NK-92 (cell line): ENCODE measurements around the gene MYL12B.
"Not testable (repeated sequence)": the region's sequence is repeated elsewhere in the genome, so short reads cannot be mapped to it uniquely, and the experiment has no call there.

Source experiments
- DNase-seq: peaks from one replicate; lab custom pipeline; 2025; ENCODE audit not compliant: unreplicated experiment; lab: John Stamatoyannopoulos, UW

MYL12B gene

GRCh38 chr18:3261373-3262233 lies at the start of gene MYL12B:
TSS of gene MYL12B (plus strand) at chr18:3262133. CDS start at chr18:3272899, 10,766 bp downstream.
- no peak for DNase-seq

- no peak for DNase-seq
These were observed 49.3 kb upstream of the MYL12B start for GRCh38 chr18:3212657-3213056.

- no peak for DNase-seq
These were observed 48.5 kb upstream of the MYL12B start for GRCh38 chr18:3213300-3214059.

DNA sequence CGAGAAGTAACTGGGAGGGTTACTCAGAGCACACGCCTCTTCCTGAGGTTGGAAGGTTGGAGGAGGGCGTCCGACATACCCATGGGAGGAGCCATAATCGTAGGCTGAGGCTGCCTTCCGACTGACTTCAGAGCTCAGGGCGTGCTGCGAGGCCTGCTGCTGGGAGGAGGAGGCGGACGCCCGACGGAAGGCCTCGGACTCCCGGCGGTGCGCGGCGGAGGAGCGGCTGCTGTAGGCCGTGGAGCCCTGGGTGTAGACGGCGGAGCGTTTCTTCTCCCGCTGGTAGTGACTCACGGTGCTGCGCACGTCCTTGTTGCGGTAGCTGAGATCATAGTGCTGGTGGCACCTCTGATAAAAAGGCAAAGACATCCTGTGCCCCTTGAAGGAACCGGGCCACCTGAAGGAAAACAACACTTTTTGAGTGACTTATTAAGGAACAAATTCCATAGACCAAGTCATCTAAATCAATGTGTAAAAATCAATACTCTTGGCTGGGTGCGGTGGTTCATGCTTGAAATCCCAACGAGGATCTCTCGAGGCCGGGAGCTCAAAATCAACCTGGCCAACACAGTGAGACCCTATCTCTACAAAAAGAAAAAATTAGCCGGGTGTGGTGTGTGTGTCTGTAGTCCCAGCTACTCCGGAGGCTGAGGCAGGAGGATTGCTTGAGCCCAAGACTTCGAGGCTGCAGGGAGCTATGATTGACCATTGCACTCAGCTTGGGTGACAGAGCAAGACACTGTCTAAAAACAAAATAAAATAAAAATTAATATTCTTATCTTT lies 46.9 kb upstream of the MYL12B start:
- DNase-seq: no peak

DNA sequence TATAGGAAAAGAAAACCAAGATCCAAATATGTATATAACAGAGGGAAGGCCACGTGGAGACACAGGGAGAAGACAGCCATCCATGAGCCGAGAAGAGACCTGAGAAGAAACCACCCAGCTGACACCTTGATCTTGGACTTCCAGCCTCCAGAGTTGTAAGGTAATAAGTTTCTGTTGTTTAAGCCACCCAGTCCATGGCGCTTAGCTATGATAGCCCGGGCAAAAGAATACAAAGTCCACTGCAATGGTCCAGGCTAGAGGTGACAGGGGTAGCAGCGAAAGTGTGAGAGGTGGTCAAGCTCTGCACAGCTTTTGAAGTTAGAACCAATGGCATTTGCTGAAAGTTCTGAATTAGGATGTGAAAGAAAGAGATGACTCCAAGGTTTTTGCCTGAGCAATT lies 44.9 kb upstream of the MYL12B start:
- no peak for DNase-seq

GRCh38 chr18:3217948-3218647 lies 43.8 kb upstream of the MYL12B start:
- DNase-seq: no peak

- no peak for DNase-seq
These were observed 43.1 kb upstream of the MYL12B start for GRCh38 chr18:3218819-3219218.

- DNase-seq: no peak
These were observed 42.7 kb upstream of the MYL12B start for GRCh38 chr18:3219241-3219630.

GRCh38 chr18:3219631-3220335 lies 42.1 kb upstream of the MYL12B start, which contains the start of gene MYOM1:
TSS of gene MYOM1 (minus strand) at chr18:3219968. CDS start at chr18:3215223, 4,745 bp downstream.
- no peak for DNase-seq

GRCh38 chr18:3220868-3221267 lies 41.1 kb upstream of the MYL12B start:
- DNase-seq: not testable (repeated sequence)

DNA sequence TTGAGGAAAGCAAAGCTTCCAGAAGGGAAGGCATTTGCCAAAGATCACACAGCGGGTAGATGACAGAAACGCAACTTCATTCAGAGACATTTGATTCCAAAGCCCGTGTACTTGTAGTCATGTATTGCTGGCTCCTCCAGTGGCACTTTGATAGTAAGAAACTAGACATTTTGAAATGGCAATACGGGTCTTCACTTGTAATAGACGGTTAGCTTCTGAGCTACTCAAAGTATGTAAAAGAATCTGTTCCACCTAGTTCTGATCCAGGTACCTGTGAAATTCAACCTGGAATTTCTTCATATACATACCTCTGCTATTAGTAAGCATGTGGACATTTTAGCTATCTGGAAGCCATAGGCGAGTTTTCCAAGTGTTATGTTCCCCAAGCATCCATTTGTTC lies 40.4 kb upstream of the MYL12B start:
- DNase-seq: no peak

DNA sequence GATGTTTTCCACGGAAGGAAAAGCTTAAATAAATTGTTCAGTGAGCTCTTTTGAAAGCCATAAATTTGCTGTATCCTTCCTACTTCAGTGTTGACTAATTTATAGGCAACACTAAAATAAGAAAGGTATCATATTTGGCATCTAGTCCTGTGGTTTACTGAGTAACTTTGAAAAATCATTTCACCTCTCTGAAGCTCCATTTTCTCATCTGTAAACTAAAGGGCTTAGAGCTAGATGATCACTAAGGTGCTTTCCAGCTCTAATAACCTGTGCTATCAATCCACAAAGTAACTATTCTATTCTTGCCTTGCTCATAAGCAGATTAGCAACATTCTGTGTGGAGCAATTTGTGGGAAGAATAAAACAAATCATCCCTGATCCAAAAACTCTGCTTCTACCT lies 38.6 kb upstream of the MYL12B start:
- no peak for DNase-seq

DNA sequence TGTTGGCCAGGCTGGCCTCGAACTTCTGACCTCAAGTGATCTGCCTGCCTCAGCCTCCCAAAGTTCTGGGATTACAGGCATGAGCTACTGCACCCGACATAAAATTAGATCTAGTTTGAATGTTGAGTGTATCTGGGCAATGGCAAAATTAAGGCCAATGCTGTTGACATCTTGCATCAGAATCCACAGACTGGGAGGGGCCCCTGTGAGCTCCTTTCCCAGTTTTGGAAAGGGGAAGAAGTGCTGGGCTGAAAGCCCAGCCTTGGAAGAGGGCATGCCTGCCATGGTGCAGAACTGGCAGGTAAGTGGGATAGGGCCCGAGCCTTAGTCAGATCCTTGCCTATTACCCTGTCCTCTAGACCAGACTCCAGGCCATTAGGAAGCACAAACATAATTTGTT lies 37.7 kb upstream of the MYL12B start:
- no peak for DNase-seq

- DNase-seq: no peak
These were observed 36.3 kb upstream of the MYL12B start for GRCh38 chr18:3225588-3225987.

DNA sequence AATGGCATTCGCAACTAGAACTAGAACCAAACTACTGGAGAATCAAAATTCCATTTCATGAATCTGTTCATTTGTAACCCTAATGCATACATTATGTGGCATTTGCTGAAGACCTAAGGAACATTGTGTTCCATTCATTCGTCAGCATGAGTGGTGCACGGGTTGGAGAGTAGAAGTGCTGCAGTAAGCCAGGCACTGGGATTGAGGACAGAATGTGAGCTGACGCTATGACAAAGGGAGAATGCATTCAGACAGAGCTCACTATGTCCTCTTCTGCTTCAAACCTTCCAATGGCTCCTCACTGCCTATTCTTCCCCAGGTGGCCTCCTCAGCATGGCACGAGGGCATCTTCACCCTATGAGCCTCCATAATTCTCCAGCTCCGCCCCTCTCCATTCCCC lies 35.9 kb upstream of the MYL12B start:
- DNase-seq: no peak

DNA sequence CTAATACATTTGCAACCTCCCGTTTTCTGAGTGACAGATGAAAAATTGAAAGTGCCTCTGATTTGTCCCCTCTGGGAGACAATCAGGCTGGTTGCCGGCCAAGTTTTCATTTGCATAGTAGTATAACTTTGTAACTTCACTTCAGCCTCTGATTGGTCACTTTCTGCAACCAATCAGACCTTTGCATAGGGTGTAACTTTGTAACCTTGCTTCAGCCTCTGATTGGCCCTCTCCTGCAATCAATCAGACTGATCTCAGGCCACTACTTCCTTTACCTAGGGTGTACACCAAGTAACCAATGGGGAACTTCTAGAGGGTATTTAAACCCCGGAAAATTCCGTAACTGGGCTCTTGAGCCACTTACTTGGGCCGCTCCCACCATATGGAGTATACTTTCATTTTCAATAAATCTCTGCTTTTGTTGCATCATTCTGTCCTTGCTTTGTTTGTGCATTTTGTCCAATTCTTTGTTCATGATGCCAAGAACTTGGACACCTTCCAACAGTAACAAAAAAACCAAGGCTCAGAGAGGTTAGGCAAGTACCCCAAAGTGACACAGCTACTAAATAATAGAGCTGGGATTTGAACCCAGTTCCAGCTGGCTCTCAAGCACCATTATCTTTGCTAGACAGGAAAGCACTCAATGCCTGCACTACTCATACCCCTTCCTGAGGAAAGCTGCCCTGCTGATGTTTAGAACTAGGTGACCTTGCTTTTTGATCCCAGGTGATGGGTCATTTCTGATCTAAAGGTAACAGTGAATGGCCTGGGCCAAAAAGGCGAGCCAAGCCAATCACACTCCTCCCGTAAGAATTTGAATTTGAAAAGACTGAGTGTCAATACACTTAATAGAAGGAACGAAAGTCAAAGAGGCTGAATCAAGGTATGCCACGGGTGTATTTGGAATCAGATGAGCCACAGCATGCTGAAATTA lies 31.3 kb upstream of the MYL12B start:
- no peak for DNase-seq

GRCh38 chr18:3233004-3233403 lies 28.9 kb upstream of the MYL12B start:
- DNase-seq: no peak

- DNase-seq: no peak
These were observed 28.3 kb upstream of the MYL12B start for GRCh38 chr18:3233433-3234168.
